Ovary (tissue), 3 donors: ENCODE results near the gene PER2.

Source experiments
- CTCF ChIP-seq, 3 donors: fragments of 450-650 bp in 2 of 3; fragments of 200-600 bp in 1 of 3; IDR thresholded peaks; one replicate each; pipeline versions ENCODE4 v1.5.1 to v1.8.0; 2016 to 2022; ENCODE audit warnings: antibody characterized with exemption in 3 of 3, mild to moderate bottlenecking in 1 of 3
- EP300 ChIP-seq: sonication (generic); formaldehyde crosslinking; IDR thresholded peaks from one replicate; pipeline ENCODE4 v1.6.1; 2017; ENCODE audit warnings: antibody characterized with exemption
- POLR2A ChIP-seq: fragments of 450-650 bp; IDR thresholded peaks from one replicate; pipeline ENCODE4 v1.6.1; 2017; ENCODE audit warnings: antibody characterized with exemption, mild to moderate bottlenecking, moderate library complexity
- donor health status: DM: no; HTN: no; CAD: no.

- TF ChIP-seq CTCF (IDR thresholded peaks at IDR 0.05) (no peak), POLR2A (no peak), EP300 (no peak)
Measured at GRCh38 chr2:238265605-238266004, 22.8 kb downstream of the PER2 start.
